Large intestine (tissue), 3 donors: ENCODE measurements around the gene ANKS1B. TPM values are rescaled to one million over a fixed set of nuclear protein-coding genes. Genes with fewer than 3 reads are reported as not detected.

Experiments used
- DNase-seq, 2 donors: peaks; one replicate each; pipeline versions ENCODE4 v3.0.0 to v3.0.0-alpha.2; 2013
- H3K27ac ChIP-seq: one replicate; pipeline ENCODE4 v1.5.1; 2013; ENCODE audit warnings: low read length
- H3K27me3 ChIP-seq: 2 replicates; pipeline ENCODE4 v1.6.1; 2013; ENCODE audit warnings: low read length; ENCODE audit not compliant: control insufficient read depth, insufficient read depth
- H3K36me3 ChIP-seq: 2 replicates; pipeline ENCODE4 v1.6.1; 2013; ENCODE audit warnings: low read length; ENCODE audit not compliant: control insufficient read depth, insufficient read depth
- H3K4me1 ChIP-seq: one replicate; pipeline ENCODE4 v1.6.1; 2013; ENCODE audit warnings: low read length; ENCODE audit not compliant: control insufficient read depth, insufficient read depth
- H3K4me3 ChIP-seq: one replicate; pipeline ENCODE4 v1.5.1; 2013; ENCODE audit warnings: low read length
- H3K9me3 ChIP-seq: one replicate; pipeline ENCODE4 v1.6.1; 2013; ENCODE audit warnings: mild to moderate bottlenecking, low read depth, low read length, moderate library complexity; ENCODE audit not compliant: control insufficient read depth
- WGBS: methylation state at CpG from one replicate; pipeline ENCODE4 v1.1.5; 2013; ENCODE audit warnings: low lambda C conversion rate; ENCODE audit not compliant: insufficient coverage; 5-methylcytosine and 5-hydroxymethylcytosine counted together
- polyA plus RNA-seq: library from polyadenylated mRNA; unstranded; fragments of 120-200 nt; gene quantifications from one replicate; pipeline ENCODE4 v1.2.1, GENCODE V29; 2013

Gene ANKS1B
- polyA plus RNA-seq, 1 donor = 2.4 TPM

- Histone ChIP-seq H3K36me3 (no peaks in the 10 kb centered on the region), H3K27me3 (no peaks in the 10 kb centered on the region), H3K9me3 (peaks cover 4% of the 10 kb centered on the region), H3K4me1 (no peaks in the 10 kb centered on the region), H3K27ac (no peak overlapping the region), H3K4me3 (no peak overlapping the region)
- DNase-seq = no peak
- no CpG with 5 or more reads among the region's 1 CpG for WGBS
Measured at GRCh38 chr12:99287136-99287535, 697.6 kb downstream of the ANKS1B start.

GRCh38 chr12:99284161-99284560, 700.6 kb downstream of the ANKS1B start:
- no peaks in the 10 kb centered on the region for H3K9me3 ChIP-seq
- H3K4me1 ChIP-seq = no peaks in the 10 kb centered on the region
- no peak for DNase-seq
- no peak overlapping the region for H3K4me3 ChIP-seq
- WGBS = 100% methylated on average over 1 of the region's 1 CpG
- H3K27ac ChIP-seq = no peak overlapping the region
- H3K27me3 ChIP-seq = no peaks in the 10 kb centered on the region
- no peaks in the 10 kb centered on the region for H3K36me3 ChIP-seq

DNA sequence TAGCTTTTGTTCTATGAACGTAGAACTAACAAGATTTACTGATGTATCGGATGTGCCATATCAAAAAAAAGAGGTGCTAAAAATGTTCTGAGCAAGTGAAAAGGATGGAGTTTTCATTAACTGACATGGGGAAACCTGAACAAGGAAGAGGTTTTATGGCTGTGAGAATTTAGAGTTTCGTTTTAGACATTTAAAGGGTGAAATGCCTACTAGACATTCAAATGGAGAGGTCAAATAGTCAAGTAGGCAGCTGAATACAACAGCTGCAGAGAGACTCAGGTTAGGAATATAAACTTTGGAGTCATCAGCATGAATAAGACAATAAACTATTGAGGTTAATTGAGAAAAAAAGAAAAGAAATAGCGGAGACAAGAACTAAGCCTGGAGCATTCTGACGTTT, 702.1 kb downstream of the ANKS1B start:
- DNase-seq = no peak
- no peak overlapping the region for H3K27ac ChIP-seq
- 66% methylated on average over 2 of the region's 5 CpGs for WGBS
- no peaks in the 10 kb centered on the region for H3K27me3 ChIP-seq
- no peak overlapping the region for H3K4me3 ChIP-seq
- H3K4me1 ChIP-seq = no peaks in the 10 kb centered on the region
- H3K36me3 ChIP-seq = no peaks in the 10 kb centered on the region
- H3K9me3 ChIP-seq = no peaks in the 10 kb centered on the region

DNA sequence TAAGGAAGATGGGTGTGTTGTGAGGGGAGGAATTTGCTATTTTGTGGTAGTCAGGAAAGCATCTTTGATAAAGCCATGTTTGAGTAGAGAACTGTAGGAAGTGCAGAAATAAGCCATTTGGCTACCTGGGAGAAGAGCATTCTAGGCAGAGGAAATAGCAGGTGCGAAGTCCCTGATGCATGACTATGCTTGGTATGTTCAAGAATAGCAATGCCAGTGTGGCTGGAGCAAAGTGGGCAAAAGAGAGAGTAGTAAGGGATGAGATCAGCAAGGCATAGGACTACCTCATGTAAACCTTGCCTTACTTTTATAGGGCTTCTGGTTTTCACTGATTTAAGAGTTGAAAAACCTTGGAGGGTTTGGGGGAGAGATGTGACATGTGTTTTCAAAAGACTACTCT, 702.6 kb downstream of the ANKS1B start:
- no peaks in the 10 kb centered on the region for H3K36me3 ChIP-seq
- WGBS = no CpG with 5 or more reads among the region's 1 CpG
- H3K4me1 ChIP-seq = no peaks in the 10 kb centered on the region
- H3K27ac ChIP-seq = no peak overlapping the region
- no peaks in the 10 kb centered on the region for H3K27me3 ChIP-seq
- no peaks in the 10 kb centered on the region for H3K9me3 ChIP-seq
- no peak overlapping the region for H3K4me3 ChIP-seq
- DNase-seq = no peak

- no peaks in the 10 kb centered on the region for H3K9me3 ChIP-seq
- DNase-seq = no peak
- no peaks in the 10 kb centered on the region for H3K36me3 ChIP-seq
- H3K4me1 ChIP-seq = no peaks in the 10 kb centered on the region
- no peak overlapping the region for H3K27ac ChIP-seq
- H3K4me3 ChIP-seq = no peak overlapping the region
- WGBS = 83% methylated on average over 1 of the region's 2 CpGs
- no peaks in the 10 kb centered on the region for H3K27me3 ChIP-seq
Measured at GRCh38 chr12:99281277-99281676, 703.5 kb downstream of the ANKS1B start.

DNA sequence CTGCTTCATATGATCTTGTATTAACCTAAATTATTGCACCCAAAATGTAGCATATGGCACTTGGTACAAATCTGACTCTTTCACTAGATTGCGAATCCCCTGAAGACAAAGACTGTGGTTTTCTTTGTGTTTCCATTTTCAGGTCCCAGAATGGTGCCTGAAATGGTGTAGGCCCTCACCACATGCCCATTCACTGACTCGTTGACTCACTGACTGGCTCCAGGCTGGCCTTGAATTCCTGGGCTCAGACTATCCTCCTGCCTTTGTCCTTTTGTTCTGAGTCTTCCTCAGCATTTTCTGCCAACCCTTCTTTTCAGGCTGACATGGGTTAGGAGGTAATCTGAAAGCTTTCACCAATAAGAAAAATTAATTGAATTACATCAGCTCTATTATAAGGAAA, 705.8 kb downstream of the ANKS1B start:
- WGBS = no CpG with 5 or more reads among the region's 2 CpGs
- Histone ChIP-seq H3K9me3 (no peaks in the 10 kb centered on the region), H3K27me3 (no peaks in the 10 kb centered on the region), H3K4me1 (no peaks in the 10 kb centered on the region), H3K36me3 (no peaks in the 10 kb centered on the region), H3K27ac (no peak overlapping the region), H3K4me3 (no peak overlapping the region)
- no peak for DNase-seq

DNA sequence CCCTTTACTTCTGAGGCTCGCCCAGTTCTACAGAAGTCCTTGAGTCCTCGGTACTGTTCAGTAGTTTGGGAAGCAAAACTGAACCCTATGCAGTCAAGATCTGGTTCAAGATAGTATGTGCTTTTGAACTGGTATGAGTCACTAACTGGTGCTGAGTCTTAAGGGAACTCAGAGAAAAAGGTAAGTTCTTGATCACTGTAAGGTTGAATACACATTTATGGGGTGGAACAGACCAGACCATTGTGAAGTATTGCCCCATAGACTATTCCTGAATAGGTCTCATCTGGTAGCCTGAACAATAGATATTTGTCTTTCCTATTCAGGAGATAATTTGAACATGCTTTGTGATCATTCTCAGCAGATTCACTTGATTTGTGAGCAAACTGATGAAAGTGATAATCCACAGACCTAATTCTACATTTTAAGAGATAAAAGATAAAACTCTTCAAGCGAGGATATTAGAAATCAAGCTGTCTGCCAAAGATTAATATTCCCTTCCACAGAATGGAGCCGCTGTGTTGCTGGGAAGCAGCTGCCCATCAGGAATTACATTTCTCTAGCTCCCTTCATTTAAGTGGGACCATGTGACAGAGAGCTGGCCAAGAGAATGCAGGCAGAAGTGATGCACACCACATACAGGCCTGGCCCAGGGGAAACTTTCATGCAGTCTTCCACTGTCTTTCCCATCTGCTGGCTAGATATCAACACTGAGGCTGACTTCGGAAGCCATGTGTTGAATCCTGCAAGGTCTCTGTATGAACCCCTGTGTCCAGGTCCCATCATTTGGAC, 707.0 kb downstream of the ANKS1B start:
- no peak for DNase-seq
- no peaks in the 10 kb centered on the region for H3K9me3 ChIP-seq
- no peaks in the 10 kb centered on the region for H3K4me1 ChIP-seq
- no peaks in the 10 kb centered on the region for H3K27me3 ChIP-seq
- no peak overlapping the region for H3K27ac ChIP-seq
- H3K36me3 ChIP-seq = no peaks in the 10 kb centered on the region
- no peak overlapping the region for H3K4me3 ChIP-seq
- no CpG with 5 or more reads among the region's 5 CpGs for WGBS

GRCh38 chr12:99271071-99271470, 713.7 kb downstream of the ANKS1B start:
- H3K4me3 ChIP-seq = no peak overlapping the region
- WGBS = 66% methylated on average over 3 of the region's 3 CpGs

GRCh38 chr12:99267038-99267437, 717.7 kb downstream of the ANKS1B start:
- no peaks in the 10 kb centered on the region for H3K27me3 ChIP-seq
- DNase-seq = no peak
- no peak overlapping the region for H3K27ac ChIP-seq
- H3K36me3 ChIP-seq = no peaks in the 10 kb centered on the region
- no peak overlapping the region for H3K4me3 ChIP-seq
- H3K4me1 ChIP-seq = no peaks in the 10 kb centered on the region
- H3K9me3 ChIP-seq = no peaks in the 10 kb centered on the region

More at GRCh38 chr12:99271071-99271470, 713.7 kb downstream of the ANKS1B start:
- no peak for DNase-seq
- no peak overlapping the region for H3K27ac ChIP-seq
- H3K9me3 ChIP-seq = no peaks in the 10 kb centered on the region
- no peaks in the 10 kb centered on the region for H3K36me3 ChIP-seq
- no peaks in the 10 kb centered on the region for H3K4me1 ChIP-seq
- H3K27me3 ChIP-seq = no peaks in the 10 kb centered on the region

GRCh38 chr12:99265648-99266047, 719.1 kb downstream of the ANKS1B start:
- H3K27me3 ChIP-seq = no peaks in the 10 kb centered on the region
- no peaks in the 10 kb centered on the region for H3K9me3 ChIP-seq
- no peaks in the 10 kb centered on the region for H3K36me3 ChIP-seq
- no peaks in the 10 kb centered on the region for H3K4me1 ChIP-seq
- no peak for DNase-seq
- 89% methylated on average over 3 of the region's 3 CpGs for WGBS
- no peak overlapping the region for H3K4me3 ChIP-seq
- no peak overlapping the region for H3K27ac ChIP-seq

GRCh38 chr12:99261256-99261655, 723.5 kb downstream of the ANKS1B start:
- H3K27me3 ChIP-seq = no peaks in the 10 kb centered on the region
- no peak for DNase-seq
- WGBS = 78% methylated on average over 1 of the region's 1 CpG

More at GRCh38 chr12:99261256-99261655, 723.5 kb downstream of the ANKS1B start:
- Histone ChIP-seq H3K36me3 (no peaks in the 10 kb centered on the region), H3K4me1 (no peaks in the 10 kb centered on the region), H3K27ac (no peak overlapping the region), H3K9me3 (no peaks in the 10 kb centered on the region), H3K4me3 (no peak overlapping the region)
